Middle frontal gyrus (tissue), 1 donor: ENCODE data around the gene AHRR.
"Not testable (repeated sequence)": the region's sequence is repeated elsewhere in the genome, so short reads cannot be mapped to it uniquely, and the experiment has no call there.

Experiments used
- DNase-seq: peaks from one replicate; pipeline ENCODE4 v3.0.0-alpha.2; 2015; ENCODE audit warnings: low spot score; ENCODE audit errors: extremely low spot score

The AHRR gene

DNA sequence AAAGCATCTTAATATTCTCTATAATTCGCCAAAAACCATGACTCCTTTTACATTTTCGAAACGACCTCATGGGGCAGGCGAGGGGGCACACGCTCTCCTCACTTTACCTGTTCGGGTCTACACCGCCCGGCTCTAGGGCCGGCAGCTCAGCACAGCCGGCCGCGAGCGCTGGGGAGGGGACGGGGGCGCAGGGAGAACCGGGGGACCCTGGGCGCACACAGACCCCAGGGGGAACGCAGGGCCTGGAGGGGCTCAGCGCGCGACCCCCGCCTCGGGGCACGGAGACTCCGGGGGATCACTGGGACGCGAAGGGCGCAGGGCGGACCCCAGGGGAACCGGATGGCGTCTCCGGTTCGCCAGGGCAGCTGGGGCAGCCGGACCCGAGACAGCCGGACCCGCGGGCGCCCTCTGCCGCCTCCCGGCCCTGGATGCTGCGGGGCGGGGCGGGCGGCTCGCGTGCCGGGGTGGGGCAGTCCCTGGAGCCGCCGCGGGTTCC, at the start of gene AHRR:
Gene AHRR, plus strand, starts transcription at position 485 of the 496 bp plus-strand sequence. CDS start 22,189 bp downstream, outside the sequence.
- DNase-seq, result no peak

DNA sequence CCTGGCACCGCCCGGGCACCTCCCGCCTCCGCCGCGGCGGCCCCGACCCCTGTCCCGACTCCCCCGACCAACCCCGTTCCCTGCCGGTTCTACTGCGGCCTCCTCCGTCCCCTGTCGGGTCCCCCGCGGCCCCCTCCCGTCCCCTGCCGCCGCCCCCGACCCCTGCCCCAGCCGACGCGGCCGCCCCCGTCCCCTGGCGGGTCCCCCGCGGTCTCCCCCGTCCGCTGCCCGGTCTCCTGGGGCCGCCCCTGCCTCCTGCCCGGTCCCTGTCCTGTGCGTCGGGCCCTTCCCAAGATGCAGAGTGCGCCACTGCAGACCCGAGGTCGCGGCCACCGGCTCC, 49.7 kb upstream of the AHRR start:
- not testable (repeated sequence) for DNase-seq

DNA sequence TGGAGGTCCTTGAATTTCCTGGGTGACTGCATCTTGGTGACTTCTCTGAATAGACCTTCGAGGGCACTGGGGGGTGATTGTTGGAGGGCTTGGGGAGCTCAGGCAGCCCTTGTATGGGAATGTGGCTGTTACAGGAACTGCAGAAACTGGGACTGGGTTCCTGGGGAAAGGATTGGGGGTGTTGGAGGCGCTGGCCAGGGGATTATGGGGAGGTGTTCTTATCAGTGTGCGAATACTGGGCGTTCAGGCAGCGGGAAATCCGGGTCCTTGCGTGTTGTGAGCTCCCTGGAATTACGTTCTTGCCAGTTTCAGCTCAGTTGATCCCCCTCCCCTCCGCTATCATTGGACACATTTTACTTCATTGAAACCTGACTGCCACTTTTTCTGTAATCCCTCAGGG, 48.4 kb upstream of the AHRR start:
- not testable (repeated sequence) for DNase-seq

DNA sequence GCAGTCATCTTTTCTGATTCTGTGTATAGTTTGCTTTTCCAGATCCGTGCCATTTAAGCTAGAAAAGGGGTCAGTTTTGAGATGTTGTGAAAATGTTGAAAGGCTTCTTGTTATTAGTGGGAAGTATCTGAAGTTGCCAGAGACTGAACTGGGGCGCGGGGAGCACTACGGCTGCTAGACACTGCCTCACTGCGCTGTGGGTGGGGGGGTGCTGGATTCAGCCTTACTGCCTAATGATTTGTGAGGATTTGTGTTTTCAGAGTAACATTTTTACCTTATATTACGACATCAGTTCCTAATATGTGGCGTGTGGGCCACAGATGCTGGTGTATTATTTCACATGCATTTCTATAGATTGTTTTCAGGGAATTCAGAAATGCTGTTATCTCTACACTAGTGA, 48.0 kb upstream of the AHRR start:
- DNase-seq, result not testable (repeated sequence)

DNA sequence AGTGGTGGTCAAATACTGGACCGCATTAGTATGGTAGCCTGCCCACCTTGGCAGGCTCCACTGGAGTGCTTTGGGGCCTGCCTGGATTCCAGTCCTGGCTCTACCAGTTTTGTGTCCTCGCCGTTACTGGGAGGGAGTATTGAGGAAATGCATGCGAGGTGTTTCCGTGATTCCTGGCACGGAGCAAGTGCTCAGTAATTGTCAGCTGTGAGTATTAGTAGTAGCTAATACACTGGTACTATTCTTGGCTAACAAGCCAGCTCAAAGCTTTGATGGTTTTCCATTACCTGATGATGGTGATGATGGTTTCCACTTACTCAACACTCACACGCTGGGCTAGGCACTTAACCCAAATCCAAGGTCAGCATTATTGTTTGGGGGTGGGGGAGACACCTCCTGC, 47.2 kb upstream of the AHRR start:
- DNase-seq, result not testable (repeated sequence)

DNA sequence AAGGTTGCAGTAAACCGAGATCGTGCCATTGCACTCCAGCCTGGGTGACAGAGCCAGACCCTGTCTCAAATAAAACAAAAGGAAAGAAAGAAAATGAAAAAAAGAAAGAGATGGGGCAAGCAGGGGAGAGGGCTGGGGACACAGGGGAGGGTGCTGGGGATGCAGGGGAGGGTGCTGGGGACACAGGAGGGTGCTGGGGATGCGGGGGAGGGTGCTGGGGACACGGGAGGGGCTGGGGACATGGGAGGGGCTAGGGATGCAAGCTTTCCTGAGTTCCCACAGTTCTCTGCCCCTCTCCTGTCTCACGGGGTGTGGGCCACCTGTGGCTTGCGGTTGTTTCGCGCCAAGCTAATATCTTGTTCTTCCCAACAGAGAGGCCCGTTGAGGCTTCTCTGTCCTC, 42.9 kb upstream of the AHRR start:
- no peak for DNase-seq

DNA sequence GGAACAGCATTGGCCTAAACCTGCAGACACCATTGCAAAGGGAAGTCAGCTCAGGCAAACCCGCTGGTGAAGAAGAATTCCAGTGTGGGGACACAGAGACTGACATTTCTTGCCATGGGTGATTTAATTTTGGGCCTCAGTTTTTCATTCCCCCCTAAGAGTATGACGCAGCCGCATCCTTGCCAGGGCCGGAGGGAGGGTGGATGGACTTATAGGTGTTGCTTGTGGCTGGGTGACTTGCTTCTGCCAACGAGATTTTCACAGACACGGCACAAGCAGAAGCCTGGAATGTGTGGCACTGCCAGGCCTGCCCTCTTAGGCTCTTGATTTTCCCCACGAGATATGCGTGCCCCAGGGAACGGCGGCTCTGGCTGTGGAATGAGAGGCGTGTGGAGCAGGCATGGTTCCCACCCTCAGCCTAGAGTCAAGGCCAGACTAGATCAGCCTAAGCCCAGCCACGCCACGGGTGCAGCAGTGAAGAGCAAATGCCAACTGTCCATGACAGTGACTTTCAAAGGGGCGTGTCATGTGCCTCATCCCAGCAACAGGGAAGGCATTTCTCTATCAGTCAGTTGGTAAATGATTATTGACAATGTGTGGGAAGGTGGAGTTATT, 42.4 kb upstream of the AHRR start:
- not testable (repeated sequence) for DNase-seq

DNA sequence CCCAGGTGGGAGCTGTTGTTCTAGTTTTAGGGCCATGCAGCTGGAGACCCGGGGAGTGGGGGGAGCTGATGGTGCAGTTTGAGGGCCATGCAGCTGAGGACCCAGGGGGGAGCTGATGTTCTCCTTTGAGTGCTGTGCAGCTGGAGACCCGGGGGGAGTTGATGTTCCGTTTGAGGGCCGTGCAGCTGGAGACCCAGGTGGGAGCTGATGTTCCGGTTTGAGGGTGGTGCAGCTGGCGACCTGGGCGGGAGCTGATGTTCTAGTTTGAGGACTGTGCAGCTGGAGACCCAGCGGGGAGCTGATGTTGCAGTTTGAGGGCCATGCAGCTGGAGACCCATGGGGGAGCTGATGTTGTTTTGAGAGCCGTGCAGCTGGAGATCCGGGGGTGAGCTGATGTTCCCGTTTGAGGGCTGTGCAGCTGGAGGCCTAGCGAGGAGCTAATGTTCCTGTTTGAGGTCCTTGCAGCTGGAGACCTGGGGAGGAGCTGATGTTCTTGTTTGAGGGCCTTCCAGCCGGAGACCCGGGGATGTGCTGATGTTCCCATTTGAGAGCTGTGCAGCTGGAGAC, 35.4 kb upstream of the AHRR start:
- DNase-seq, result no peak

DNA sequence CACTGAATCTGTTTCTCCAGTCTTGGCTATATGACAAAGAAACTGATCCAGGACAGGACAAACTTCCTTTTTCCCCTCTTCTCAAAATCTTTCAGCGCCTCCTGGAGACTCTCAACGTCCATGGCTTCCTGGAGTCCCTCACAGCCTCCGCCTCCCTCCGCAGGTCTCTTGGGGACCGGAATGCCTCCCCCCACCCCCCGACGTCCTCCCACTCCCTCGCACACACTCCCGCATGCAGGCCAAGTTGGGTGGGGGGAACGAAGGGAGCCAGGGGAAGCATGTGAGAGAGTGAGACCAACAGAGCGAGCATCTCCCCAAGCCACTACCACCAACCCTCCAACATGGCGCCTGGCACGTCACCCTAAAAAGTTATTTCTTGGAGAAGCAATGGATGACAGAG, 31.3 kb upstream of the AHRR start:
- not testable (repeated sequence) for DNase-seq

DNA sequence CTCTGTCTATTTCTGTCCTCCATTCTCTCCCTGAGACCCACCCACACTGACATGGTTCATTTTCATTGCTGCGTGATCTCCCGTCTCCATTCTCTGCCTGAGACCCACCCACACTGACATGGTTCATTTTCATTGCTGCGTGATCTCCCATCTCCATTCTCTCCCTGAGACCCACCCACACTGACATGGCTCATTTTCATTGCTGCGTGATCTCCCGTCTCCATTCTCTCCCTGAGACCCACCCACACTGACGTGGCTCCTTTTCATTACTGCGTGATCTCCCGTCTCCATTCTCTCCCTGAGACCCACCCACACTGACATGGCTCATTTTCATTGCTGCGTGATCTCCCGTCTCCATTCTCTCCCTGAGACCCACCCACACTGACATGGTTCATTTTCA, 30.2 kb upstream of the AHRR start:
- DNase-seq, result not testable (repeated sequence)

DNA sequence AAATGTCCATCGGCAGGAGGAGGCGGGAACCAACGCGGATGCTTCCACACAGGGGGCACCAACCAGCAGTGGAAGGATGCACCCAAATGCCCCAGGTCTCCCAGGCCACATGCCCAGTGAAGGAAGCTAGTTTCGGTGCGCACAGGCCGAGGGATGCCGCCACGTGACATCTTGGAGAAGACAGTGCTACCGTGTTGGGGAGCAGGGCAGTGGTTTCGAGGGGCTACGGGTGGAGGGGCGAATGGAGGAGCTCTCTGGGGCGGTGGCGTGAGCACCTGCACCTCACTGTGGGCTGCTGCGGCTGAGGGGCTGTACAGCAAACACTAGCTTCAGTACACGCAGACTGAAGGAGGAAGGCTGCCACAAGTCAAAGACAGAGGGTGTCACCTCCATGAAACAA, 26.7 kb upstream of the AHRR start:
- not testable (repeated sequence) for DNase-seq

DNA sequence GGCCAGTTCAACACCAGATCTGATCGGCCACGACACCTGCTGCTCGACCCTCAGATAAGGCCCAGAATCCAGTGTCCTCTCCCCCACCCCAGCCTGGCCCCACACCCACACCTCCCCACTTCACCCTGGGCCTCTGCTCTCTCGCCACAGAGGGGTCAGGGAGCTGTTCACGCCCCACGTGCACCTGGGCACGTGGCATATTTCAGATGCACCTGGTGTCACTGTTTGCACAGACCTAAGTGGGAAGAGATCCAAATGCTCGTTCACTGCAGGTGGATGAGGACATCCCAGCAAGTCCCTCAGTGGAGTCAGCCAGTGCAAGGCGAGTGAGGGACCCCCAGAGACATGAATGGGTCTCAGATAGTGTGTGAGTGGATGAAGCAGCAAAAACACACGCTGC, 25.3 kb upstream of the AHRR start:
- not testable (repeated sequence) for DNase-seq

DNA sequence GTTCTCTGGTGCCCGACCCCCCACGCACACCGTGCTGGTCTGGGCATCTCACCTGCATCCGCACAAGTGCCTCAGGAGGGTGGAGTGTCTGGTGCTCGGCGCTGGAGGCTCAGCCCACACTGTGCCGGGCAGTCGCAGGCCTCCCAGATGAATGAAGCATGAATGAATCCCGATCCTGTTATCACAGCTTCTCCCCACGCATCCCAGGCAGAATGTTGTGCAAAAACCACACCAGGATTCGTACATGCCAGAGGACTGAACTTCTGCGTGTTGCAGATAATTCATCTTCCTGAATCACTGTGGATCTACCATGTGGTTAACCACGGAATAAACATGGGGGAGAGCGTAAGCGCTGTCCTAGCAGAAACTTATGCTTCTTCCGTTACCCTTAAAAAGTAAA, 24.6 kb upstream of the AHRR start:
- DNase-seq, result not testable (repeated sequence)

DNA sequence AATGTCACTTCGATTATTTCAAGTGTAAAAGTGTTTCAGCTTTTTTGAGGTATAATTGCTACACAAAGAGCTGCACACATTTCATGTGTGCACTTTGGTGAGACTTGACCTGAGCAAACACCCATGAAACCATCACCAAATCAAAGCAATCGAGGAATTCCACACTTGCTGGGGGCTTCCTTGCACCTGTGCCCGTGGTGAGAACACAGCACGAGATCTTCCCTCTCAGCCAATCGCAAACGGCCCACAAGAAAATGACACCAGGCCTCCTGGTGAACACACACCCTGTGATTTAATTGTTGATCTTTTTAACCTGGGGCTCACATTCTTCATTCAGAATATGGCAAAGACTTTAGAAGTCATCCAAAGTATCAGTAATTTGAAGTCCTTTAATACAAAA, 24.1 kb upstream of the AHRR start:
- DNase-seq, result not testable (repeated sequence)

DNA sequence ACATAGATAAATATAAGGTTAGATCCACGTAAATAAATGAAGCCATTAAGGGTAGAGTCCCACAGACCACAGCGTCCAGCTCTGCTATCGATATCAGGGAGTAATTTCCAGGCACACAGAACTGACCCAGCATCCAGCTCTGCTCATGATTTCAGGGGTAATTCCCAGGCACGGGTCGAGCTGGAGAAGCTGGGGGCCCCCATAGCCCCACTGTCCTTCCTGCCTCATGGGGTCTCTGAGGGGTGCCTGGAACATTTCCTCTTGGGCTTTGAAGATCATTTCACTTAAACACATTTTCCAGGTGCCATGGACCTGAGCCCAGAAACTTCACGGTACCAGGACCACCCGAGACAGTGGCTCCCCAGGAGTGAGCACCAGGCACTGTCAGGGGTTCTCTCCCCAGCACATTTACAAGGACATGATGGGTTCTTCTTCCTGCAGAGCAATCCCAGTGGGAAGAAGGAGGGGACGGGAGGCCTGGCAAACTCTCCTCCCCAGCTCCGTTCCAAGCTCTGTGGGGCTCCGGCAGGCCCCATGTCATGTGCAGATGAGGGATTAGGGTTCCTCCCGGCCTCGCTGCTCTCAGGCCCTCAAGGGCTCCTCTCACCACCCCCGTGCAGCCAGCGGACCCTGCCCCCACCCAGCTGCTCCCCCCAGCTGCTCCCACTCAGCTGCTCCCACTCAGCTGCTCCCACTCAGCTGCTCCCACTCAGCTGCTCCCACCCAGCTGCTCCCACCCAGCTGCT, 23.4 kb upstream of the AHRR start:
- not testable (repeated sequence) for DNase-seq

DNA sequence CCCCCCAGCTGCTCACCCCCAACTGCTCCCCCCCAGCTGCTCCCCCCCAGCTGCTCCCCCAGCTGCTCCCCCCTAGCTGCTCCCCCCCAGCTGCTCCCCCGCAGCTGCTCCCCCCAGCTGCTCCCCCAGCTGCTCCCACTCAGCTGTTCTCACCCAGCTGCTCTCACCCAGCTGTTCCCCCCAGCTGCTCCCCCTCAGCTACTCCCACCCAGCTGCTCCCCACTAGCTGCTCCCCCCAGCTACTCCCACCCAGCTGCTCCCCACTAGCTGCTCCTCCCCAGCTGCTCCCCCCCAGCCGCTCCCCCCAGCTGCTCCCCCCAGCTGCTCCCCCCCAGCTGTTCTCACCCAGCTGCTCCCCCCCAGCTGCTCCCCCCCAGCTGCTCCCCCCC, 22.8 kb upstream of the AHRR start:
- DNase-seq, result no peak

DNA sequence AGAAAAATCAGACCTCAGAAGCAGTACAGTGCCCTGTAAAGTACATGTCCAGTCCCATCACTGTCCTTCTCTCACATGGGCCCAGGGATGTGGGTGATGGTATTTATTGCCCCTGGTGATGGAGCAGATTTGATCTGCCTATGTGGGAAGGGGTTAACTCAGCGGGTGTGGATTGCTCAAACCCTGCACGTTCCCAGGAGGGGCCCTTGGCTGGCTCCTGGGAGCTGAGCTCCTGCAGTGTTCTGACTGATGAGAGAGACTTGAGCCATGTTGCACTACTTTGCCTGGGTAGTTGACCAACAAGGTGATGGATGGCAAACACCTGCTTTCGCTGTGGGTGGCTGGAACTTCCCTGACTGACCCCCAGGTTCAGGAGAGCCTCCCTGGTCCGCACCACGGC, 21.6 kb upstream of the AHRR start:
- DNase-seq, result not testable (repeated sequence)

DNA sequence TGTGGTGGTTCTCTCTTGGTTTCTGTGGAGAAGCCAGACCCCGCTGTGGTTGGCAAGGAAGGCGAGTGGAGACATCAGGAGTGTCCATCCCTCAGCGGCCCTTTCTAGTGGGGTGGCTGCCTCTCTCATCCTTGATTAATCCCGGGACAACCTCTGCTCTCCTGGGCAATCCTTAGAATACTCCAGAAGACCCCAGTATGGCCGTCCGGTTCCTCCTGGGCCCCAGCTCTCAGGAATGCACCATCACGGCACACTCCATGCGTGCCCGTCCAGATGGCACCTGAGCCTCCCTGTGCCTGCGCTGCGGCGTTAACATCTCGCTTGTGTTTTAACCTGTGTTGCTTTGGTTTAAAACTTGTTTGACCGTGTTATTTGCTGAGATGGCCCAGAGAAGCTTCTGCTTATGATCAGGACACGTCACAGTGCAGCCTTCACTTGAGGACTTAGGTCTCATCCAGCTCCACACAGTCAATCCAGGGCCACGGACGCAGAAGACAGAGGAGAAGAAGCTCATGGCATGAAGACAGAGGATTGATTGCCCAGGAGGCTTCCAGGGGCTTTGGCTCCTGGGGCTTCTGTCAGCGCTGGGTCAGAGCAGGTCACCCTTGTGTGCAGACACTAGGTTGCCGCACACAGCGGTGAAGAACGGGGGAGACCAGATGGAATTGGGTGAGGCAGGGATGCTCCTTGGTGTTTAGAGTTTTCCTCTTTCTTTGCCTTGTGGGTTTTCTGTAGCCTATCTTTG, 20.7 kb upstream of the AHRR start:
- DNase-seq, result not testable (repeated sequence)

DNA sequence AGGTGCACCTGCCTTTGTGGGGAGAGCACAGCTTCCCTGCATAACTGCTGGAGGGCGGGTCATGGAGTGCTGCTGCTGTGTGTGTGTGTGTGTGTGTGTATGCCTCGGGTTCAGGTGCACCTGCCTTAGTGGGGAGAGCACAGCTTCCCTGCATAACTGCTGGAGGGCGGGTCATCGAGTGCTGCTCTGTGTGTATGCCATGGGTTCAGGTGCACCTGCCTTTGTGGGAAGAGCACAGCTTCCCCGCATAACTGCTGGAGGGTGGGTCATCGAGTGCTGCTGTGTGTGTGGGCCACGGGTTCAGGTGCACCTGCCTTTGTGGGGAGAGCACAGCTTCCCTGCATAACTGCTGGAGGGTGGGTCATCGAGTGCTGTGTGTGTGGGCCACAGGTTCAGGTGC, 19.1 kb upstream of the AHRR start:
- not testable (repeated sequence) for DNase-seq

DNA sequence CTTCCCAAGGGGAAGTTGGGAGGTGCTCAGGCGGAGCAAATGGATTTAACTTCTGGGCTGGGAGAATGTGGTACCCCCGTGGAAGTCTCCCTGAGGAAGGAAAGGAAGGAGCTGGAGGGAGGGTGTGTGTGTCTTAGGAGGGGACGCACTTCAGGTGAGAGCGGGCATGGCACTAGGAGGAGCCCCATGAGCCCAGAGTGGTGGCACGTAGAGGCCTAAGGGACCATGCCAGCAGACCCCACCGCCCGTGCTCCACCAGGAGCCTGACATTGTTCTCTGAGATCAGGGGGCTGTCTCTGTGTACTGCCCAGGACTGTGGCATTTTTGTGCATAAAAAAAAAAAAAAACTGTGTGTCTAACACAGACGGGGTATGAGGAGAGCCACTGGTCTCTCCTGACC, 18.5 kb upstream of the AHRR start:
- DNase-seq, result no peak

DNA sequence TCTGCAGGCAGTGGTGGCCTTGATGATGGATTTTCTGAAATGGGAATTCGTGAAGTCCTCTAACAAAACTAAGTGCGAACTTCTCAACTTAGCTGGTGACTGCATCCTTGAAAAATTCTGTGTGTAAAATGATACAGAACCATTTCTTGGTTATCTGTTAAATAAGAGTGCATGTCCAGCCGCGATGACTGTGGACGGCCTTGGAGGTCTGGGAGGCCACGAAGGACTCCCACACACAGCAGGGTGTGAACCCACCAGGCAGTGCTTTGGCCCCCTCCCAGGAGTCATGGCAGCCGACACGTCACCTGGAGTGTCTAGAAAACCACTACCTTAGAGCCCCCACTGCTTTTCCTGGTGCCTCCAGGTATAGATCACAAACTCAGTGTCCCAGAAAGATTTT, 17.8 kb upstream of the AHRR start:
- DNase-seq, result not testable (repeated sequence)

DNA sequence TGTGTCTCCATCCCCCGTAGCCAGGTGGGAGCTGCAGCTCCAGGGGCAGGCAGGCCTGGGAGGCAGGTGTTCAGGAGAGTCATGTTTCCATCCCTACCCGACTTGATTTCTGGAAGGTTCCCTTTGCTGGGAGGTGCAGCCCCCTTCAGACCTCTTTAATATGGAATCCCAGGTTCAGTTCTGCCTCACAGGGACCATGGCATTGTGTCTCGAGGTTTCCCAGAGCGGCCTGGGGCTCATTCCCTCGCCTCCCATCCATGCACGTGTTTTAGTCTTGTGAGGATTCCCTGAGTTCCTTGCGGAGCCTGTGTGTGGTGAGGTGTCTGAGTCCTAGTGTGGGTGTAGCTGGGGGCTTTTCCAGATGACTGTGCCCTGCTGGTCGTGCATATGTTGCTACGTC, 16.5 kb upstream of the AHRR start:
- DNase-seq, result no peak
